CD4-positive, alpha-beta T cell treated with Interleukin-1 beta for 1 hour (primary cell): Measurements from ENCODE around the gene TRIM21.
A peak's percentile ranks its signal among the peaks of the same experiment; 100 is the strongest.
"Not testable (repeated sequence)": the region's sequence is repeated elsewhere in the genome, so short reads cannot be mapped to it uniquely, and the experiment has no call there.

Source experiments
- DNase-seq, 2 donors: peaks; one replicate each; pipeline ENCODE4 v3.0.0-alpha.2; 2020 to 2022

TRIM21 gene

GRCh38 chr11:4393209-4393857, at the start of gene TRIM21:
TSS of gene TRIM21 (minus strand) at chr11:4393702. CDS start at chr11:4390409, 3,293 bp downstream.
- peak; percentile 86 to 89 for DNase-seq

- DNase-seq = no peak
These were observed 48.0 kb upstream of the TRIM21 start for GRCh38 chr11:4441515-4441914.

GRCh38 chr11:4436411-4436810, 42.9 kb upstream of the TRIM21 start:
- no peak for DNase-seq

- DNase-seq = no peak
These were observed 40.4 kb upstream of the TRIM21 start for GRCh38 chr11:4433856-4434255.

GRCh38 chr11:4430051-4430450, 36.5 kb upstream of the TRIM21 start:
- DNase-seq = no peak

GRCh38 chr11:4418403-4418802, 24.9 kb upstream of the TRIM21 start:
- DNase-seq = no peak

GRCh38 chr11:4416816-4417215, 23.3 kb upstream of the TRIM21 start:
- DNase-seq = no peak

GRCh38 chr11:4416306-4416705, 22.8 kb upstream of the TRIM21 start:
- no peak for DNase-seq

- not testable (repeated sequence) for DNase-seq
These were observed 12.7 kb upstream of the TRIM21 start for GRCh38 chr11:4406206-4406605.

GRCh38 chr11:4393858-4394223, 339 bp upstream of the TRIM21 start:
- DNase-seq = no peak

GRCh38 chr11:4388221-4388620, 5.3 kb downstream of the TRIM21 start:
- DNase-seq = no peak

- DNase-seq = no peak
These were observed 7.3 kb downstream of the TRIM21 start for GRCh38 chr11:4385978-4386740.

- no peak for DNase-seq
These were observed 11.6 kb downstream of the TRIM21 start for GRCh38 chr11:4381901-4382300.

GRCh38 chr11:4375431-4376140, 17.9 kb downstream of the TRIM21 start:
- DNase-seq = no peak

GRCh38 chr11:4370166-4370565, 23.3 kb downstream of the TRIM21 start:
- DNase-seq = no peak

- no peak for DNase-seq
These were observed 25.2 kb downstream of the TRIM21 start, which contains the start of gene OR52B4 for GRCh38 chr11:4368286-4368685. TSS of gene OR52B4 (minus strand) at chr11:4368386. CDS start at chr11:4368295, 91 bp downstream.

GRCh38 chr11:4348142-4348541, 45.4 kb downstream of the TRIM21 start:
- DNase-seq = not testable (repeated sequence)

GRCh38 chr11:4345366-4345765, 48.1 kb downstream of the TRIM21 start:
- not testable (repeated sequence) for DNase-seq
